ENCODE results near the gene IKZF1. TPM values are rescaled to one million over a fixed set of nuclear protein-coding genes. Genes with fewer than 3 reads are reported as not detected.

Gene IKZF1
- total RNA-seq, 1 donor from 2014 or later: 1.1 TPM

- no peaks in the 10 kb centered on the region for H3K36me3 Mint-ChIP-seq (ENCODE audit: unreplicated experiment)
Measured at GRCh38 chr7:50394315-50394714, 89.8 kb downstream of the IKZF1 start.

DNA sequence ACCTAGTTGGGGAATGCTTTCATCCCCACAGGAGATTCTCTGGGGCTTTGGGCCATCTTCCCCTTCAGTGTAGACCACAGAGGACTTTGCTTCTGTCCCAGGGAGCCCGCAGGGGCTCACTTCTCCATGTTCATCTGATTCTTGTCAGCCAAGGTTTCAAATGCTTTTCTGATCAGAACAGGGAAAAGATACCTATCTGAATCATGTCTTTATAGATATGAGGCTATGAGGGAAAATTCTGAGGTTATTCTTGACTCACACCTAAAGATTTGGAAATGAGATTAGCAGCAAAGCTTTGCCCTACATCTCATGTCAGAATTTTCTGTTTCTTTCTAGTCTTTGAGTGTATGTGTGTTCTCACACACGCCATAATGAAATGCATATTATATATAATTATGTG lies 92.3 kb downstream of the IKZF1 start:
- TF ChIP-seq, protein P1, sequence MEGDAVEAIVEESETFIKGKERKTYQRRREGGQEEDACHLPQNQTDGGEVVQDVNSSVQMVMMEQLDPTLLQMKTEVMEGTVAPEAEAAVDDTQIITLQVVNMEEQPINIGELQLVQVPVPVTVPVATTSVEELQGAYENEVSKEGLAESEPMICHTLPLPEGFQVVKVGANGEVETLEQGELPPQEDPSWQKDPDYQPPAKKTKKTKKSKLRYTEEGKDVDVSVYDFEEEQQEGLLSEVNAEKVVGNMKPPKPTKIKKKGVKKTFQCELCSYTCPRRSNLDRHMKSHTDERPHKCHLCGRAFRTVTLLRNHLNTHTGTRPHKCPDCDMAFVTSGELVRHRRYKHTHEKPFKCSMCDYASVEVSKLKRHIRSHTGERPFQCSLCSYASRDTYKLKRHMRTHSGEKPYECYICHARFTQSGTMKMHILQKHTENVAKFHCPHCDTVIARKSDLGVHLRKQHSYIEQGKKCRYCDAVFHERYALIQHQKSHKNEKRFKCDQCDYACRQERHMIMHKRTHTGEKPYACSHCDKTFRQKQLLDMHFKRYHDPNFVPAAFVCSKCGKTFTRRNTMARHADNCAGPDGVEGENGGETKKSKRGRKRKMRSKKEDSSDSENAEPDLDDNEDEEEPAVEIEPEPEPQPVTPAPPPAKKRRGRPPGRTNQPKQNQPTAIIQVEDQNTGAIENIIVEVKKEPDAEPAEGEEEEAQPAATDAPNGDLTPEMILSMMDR (IDR thresholded peaks at IDR 0.05; ENCODE audit: partially characterized antibody, unreplicated experiment): no peak
- Mint-ChIP-seq H3K36me3 (ENCODE audit: unreplicated experiment) (no peaks in the 10 kb centered on the region), H3K9me3 (ENCODE audit: unreplicated experiment) (no peaks in the 10 kb centered on the region), H3K27me3 (ENCODE audit: unreplicated experiment) (no peaks in the 10 kb centered on the region), H3K4me1 (ENCODE audit: low read depth, unreplicated experiment) (no peaks in the 10 kb centered on the region), H3K27ac (ENCODE audit: unreplicated experiment) (no peak overlapping the region), H3K4me3 (ENCODE audit: unreplicated experiment) (no peak overlapping the region)
- DNase-seq: no peak

More at GRCh38 chr7:50394315-50394714, 89.8 kb downstream of the IKZF1 start:
- H3K27ac Mint-ChIP-seq (ENCODE audit: unreplicated experiment): no peak overlapping the region
- no peaks in the 10 kb centered on the region for H3K9me3 Mint-ChIP-seq (ENCODE audit: unreplicated experiment)
- no peak for DNase-seq
- TF ChIP-seq, protein P1 (IDR thresholded peaks at IDR 0.05; ENCODE audit: partially characterized antibody, unreplicated experiment): no peak
- no peaks in the 10 kb centered on the region for H3K27me3 Mint-ChIP-seq (ENCODE audit: unreplicated experiment)
- no peaks in the 10 kb centered on the region for H3K4me1 Mint-ChIP-seq (ENCODE audit: low read depth, unreplicated experiment)
- H3K4me3 Mint-ChIP-seq (ENCODE audit: unreplicated experiment): no peak overlapping the region

GRCh38 chr7:50397320-50397970 lies 92.9 kb downstream of the IKZF1 start:
- DNase-seq: no peak
- no peaks in the 10 kb centered on the region for H3K36me3 Mint-ChIP-seq (ENCODE audit: unreplicated experiment)
- H3K27ac Mint-ChIP-seq (ENCODE audit: unreplicated experiment): no peak overlapping the region
- H3K4me1 Mint-ChIP-seq (ENCODE audit: low read depth, unreplicated experiment): no peaks in the 10 kb centered on the region
- no peaks in the 10 kb centered on the region for H3K9me3 Mint-ChIP-seq (ENCODE audit: unreplicated experiment)
- no peak overlapping the region for H3K4me3 Mint-ChIP-seq (ENCODE audit: unreplicated experiment)
- TF ChIP-seq, protein P1 (IDR thresholded peaks at IDR 0.05; ENCODE audit: partially characterized antibody, unreplicated experiment): no peak
- no peaks in the 10 kb centered on the region for H3K27me3 Mint-ChIP-seq (ENCODE audit: unreplicated experiment)

- no peaks in the 10 kb centered on the region for H3K36me3 Mint-ChIP-seq (ENCODE audit: unreplicated experiment)
Measured at GRCh38 chr7:50397971-50398324, 93.4 kb downstream of the IKZF1 start.

DNA sequence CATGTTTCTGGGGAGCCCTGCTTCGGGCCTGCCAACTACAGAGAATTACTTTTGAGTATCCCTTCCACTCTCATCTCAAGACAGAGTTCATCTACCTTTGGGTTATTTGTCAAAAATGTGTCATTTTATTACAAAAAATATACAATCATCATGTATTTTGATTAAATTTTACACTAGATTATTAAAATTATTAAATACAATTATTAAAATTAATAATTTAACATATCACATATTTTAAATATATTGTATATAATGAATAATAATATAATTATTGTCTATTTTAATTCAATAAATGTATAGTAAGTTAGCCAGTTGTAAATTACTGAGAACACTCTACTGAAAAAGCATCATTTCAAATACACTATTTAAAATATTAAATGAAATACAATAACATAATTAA lies 94.7 kb downstream of the IKZF1 start:
- Mint-ChIP-seq H3K27me3 (ENCODE audit: unreplicated experiment) (no peaks in the 10 kb centered on the region), H3K27ac (ENCODE audit: unreplicated experiment) (no peak overlapping the region)
- no peak for DNase-seq

More at GRCh38 chr7:50397971-50398324, 93.4 kb downstream of the IKZF1 start:
- TF ChIP-seq, protein P1 (IDR thresholded peaks at IDR 0.05; ENCODE audit: partially characterized antibody, unreplicated experiment): no peak
- Mint-ChIP-seq H3K4me3 (ENCODE audit: unreplicated experiment) (no peak overlapping the region), H3K27ac (ENCODE audit: unreplicated experiment) (no peak overlapping the region), H3K9me3 (ENCODE audit: unreplicated experiment) (no peaks in the 10 kb centered on the region), H3K27me3 (ENCODE audit: unreplicated experiment) (no peaks in the 10 kb centered on the region), H3K4me1 (ENCODE audit: low read depth, unreplicated experiment) (no peaks in the 10 kb centered on the region)
- no peak for DNase-seq

More for the DNA sequence above, 94.7 kb downstream of the IKZF1 start:
- TF ChIP-seq, protein P1 (IDR thresholded peaks at IDR 0.05; ENCODE audit: partially characterized antibody, unreplicated experiment): no peak
- no peaks in the 10 kb centered on the region for H3K4me1 Mint-ChIP-seq (ENCODE audit: low read depth, unreplicated experiment)
- no peak overlapping the region for H3K4me3 Mint-ChIP-seq (ENCODE audit: unreplicated experiment)
- no peaks in the 10 kb centered on the region for H3K36me3 Mint-ChIP-seq (ENCODE audit: unreplicated experiment)
- H3K9me3 Mint-ChIP-seq (ENCODE audit: unreplicated experiment): no peaks in the 10 kb centered on the region
